ENCODE data around the gene UNC13B. TPM values are rescaled to one million over a fixed set of nuclear protein-coding genes. Genes with fewer than 3 reads are reported as not detected.

The UNC13B gene
- total RNA-seq, 1 experiment from 2014 or later = 17.6 TPM

DNA sequence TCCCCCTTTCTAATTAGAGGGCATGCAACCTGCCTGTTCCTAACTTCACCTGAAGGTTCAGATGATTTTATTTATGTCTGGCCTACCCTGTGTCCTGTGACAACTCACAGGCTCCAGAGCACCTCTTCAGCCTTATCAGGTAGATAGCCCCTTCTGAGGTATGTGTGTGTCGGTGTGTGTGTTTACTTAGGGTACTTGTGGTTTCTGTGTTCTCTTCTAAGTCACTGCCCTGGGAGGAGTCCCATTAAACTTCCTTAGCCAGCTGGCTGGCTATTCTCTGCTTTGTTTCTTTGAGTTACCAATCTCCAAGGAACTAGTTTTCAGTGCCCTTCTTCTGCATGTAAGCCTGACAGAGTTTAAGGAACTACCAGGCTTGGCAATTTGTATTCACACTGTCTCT lies 74.9 kb downstream of the UNC13B start:
- no peaks in the 10 kb centered on the region for H3K4me1 ChIP-seq (ENCODE audit: control insufficient read depth in 1 of 2, insufficient read depth in 2 of 2, low read length in 2 of 2)
- H3K9ac ChIP-seq (ENCODE audit: low read length) = no peak overlapping the region
- ChIA-PET RAD21 (ENCODE audit: low non-redundant PET in 1 of 2, low total read pairs in 2 of 2, uncharacterized antibody in 2 of 2, unreplicated experiment in 2 of 2) (no interaction called here), POLR2A (no interaction called here), CTCF (no interaction called here)
- no TSS peak for BruUV-seq (replicated peaks)
- ATAC-seq (no peak), DNase-seq (ENCODE audit: low read depth, low spot score) (no peak)
- no peak overlapping the region for H3K4me2 ChIP-seq (ENCODE audit: low read length)
- intact Hi-C loops (cut with micrococcal nuclease) = no loop called here
- H2AFZ ChIP-seq (ENCODE audit: low read depth, low read length, poor library complexity, severe bottlenecking) = no peak overlapping the region
- H4K20me1 ChIP-seq (ENCODE audit: insufficient read depth) = no peaks in the 10 kb centered on the region
- H3K9me2 ChIP-seq (ENCODE audit: insufficient read depth) = no peaks in the 10 kb centered on the region
- no peaks in the 10 kb centered on the region for H3K9me3 ChIP-seq (ENCODE audit: control insufficient read depth in 1 of 2, insufficient read depth in 1 of 2, low read depth in 1 of 2, low read length in 2 of 2)
- no peaks in the 10 kb centered on the region for H3K79me2 ChIP-seq (ENCODE audit: insufficient read depth, low read length)
- no peak overlapping the region for H3K27ac ChIP-seq (ENCODE audit: low read depth, low read length)
- no peaks in the 10 kb centered on the region for H3K27me3 ChIP-seq (ENCODE audit: insufficient read depth, low read length)
- no peaks in the 10 kb centered on the region for H3K36me3 ChIP-seq (ENCODE audit: control insufficient read depth in 1 of 2, insufficient read depth in 2 of 2, low read length in 2 of 2)
- TF ChIP-seq TCF7L2 (IDR thresholded peaks at IDR 0.05; ENCODE audit: borderline replicate concordance, extremely low read depth, insufficient read depth, insufficient read length) (no peak), SRF (IDR thresholded peaks at IDR 0.05; ENCODE audit: low read depth) (no peak), SP1 (IDR thresholded peaks at IDR 0.05; ENCODE audit: low read depth) (no peak), ELF1 (IDR thresholded peaks at IDR 0.05; ENCODE audit: borderline replicate concordance, low read depth) (no peak), ZFX (IDR thresholded peaks at IDR 0.05) (no peak), EZH2phosphoT487 (IDR thresholded peaks at IDR 0.05; ENCODE audit: borderline replicate concordance) (no peak), YY1 (IDR thresholded peaks at IDR 0.05; ENCODE audit: extremely low read depth, insufficient replicate concordance, low read depth, low read length) (no peak), JUND (IDR thresholded peaks at IDR 0.05) (no peak), POLR2A (IDR thresholded peaks at IDR 0.05; ENCODE audit: borderline replicate concordance, extremely low read depth, insufficient read depth, insufficient read length) (no peak), RAD21 (IDR thresholded peaks at IDR 0.05; ENCODE audit: low read depth) (no peak), SIN3A (IDR thresholded peaks at IDR 0.05; ENCODE audit: low read depth) (no peak), CEBPB (IDR thresholded peaks at IDR 0.05; ENCODE audit: low read depth) (no peak), EZH2 (IDR thresholded peaks at IDR 0.05) (no peak)
- TF ChIP-seq, protein P1, sequence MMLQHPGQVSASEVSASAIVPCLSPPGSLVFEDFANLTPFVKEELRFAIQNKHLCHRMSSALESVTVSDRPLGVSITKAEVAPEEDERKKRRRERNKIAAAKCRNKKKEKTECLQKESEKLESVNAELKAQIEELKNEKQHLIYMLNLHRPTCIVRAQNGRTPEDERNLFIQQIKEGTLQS (IDR thresholded peaks at IDR 0.05) = no peak
- TF ChIP-seq, protein P2, sequence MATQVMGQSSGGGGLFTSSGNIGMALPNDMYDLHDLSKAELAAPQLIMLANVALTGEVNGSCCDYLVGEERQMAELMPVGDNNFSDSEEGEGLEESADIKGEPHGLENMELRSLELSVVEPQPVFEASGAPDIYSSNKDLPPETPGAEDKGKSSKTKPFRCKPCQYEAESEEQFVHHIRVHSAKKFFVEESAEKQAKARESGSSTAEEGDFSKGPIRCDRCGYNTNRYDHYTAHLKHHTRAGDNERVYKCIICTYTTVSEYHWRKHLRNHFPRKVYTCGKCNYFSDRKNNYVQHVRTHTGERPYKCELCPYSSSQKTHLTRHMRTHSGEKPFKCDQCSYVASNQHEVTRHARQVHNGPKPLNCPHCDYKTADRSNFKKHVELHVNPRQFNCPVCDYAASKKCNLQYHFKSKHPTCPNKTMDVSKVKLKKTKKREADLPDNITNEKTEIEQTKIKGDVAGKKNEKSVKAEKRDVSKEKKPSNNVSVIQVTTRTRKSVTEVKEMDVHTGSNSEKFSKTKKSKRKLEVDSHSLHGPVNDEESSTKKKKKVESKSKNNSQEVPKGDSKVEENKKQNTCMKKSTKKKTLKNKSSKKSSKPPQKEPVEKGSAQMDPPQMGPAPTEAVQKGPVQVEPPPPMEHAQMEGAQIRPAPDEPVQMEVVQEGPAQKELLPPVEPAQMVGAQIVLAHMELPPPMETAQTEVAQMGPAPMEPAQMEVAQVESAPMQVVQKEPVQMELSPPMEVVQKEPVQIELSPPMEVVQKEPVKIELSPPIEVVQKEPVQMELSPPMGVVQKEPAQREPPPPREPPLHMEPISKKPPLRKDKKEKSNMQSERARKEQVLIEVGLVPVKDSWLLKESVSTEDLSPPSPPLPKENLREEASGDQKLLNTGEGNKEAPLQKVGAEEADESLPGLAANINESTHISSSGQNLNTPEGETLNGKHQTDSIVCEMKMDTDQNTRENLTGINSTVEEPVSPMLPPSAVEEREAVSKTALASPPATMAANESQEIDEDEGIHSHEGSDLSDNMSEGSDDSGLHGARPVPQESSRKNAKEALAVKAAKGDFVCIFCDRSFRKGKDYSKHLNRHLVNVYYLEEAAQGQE (IDR thresholded peaks at IDR 0.05; ENCODE audit: low read depth) = no peak
- TF ChIP-seq, protein P3, sequence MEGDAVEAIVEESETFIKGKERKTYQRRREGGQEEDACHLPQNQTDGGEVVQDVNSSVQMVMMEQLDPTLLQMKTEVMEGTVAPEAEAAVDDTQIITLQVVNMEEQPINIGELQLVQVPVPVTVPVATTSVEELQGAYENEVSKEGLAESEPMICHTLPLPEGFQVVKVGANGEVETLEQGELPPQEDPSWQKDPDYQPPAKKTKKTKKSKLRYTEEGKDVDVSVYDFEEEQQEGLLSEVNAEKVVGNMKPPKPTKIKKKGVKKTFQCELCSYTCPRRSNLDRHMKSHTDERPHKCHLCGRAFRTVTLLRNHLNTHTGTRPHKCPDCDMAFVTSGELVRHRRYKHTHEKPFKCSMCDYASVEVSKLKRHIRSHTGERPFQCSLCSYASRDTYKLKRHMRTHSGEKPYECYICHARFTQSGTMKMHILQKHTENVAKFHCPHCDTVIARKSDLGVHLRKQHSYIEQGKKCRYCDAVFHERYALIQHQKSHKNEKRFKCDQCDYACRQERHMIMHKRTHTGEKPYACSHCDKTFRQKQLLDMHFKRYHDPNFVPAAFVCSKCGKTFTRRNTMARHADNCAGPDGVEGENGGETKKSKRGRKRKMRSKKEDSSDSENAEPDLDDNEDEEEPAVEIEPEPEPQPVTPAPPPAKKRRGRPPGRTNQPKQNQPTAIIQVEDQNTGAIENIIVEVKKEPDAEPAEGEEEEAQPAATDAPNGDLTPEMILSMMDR (IDR thresholded peaks at IDR 0.05 in 2 of 3, conservative IDR thresholded peaks at IDR 0.05 in 1 of 3; ENCODE audit: borderline replicate concordance in 1 of 3, insufficient read depth in 1 of 3, low read depth in 2 of 3, low read length in 2 of 3) = no peak
- TF ChIP-seq, protein P4, sequence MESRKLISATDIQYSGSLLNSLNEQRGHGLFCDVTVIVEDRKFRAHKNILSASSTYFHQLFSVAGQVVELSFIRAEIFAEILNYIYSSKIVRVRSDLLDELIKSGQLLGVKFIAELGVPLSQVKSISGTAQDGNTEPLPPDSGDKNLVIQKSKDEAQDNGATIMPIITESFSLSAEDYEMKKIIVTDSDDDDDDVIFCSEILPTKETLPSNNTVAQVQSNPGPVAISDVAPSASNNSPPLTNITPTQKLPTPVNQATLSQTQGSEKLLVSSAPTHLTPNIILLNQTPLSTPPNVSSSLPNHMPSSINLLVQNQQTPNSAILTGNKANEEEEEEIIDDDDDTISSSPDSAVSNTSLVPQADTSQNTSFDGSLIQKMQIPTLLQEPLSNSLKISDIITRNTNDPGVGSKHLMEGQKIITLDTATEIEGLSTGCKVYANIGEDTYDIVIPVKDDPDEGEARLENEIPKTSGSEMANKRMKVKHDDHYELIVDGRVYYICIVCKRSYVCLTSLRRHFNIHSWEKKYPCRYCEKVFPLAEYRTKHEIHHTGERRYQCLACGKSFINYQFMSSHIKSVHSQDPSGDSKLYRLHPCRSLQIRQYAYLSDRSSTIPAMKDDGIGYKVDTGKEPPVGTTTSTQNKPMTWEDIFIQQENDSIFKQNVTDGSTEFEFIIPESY (IDR thresholded peaks at IDR 0.05; ENCODE audit: extremely low read depth, insufficient replicate concordance, low read length) = no peak
- no peak overlapping the region for H3K4me3 ChIP-seq (replicated peaks in 1 of 2; ENCODE audit: low read depth in 1 of 2, low read length in 2 of 2)
